ENCODE results near the gene GTF2IRD1. TPM values are rescaled to one million over a fixed set of nuclear protein-coding genes. Genes with fewer than 3 reads are reported as not detected.

The GTF2IRD1 gene
- total and polyA plus RNA-seq, 3 donors from 2014 or later, result 15.1 to 24.7 (median 22.4) TPM

GRCh38 chr7:74473116-74473515 lies 19.4 kb downstream of the GTF2IRD1 start:
- intact Hi-C loops (cut with DNase I; ENCODE audit: low total_unique reads), result no loop called here

GRCh38 chr7:74474271-74474865 lies 20.7 kb downstream of the GTF2IRD1 start:
- no peak overlapping the region for H3K27ac ChIP-seq
- no peak overlapping the region for H3K4me3 ChIP-seq
- intact Hi-C loops (cut with DNase I; ENCODE audit: low total_unique reads), result no loop called here
- H3K36me3 ChIP-seq (ENCODE audit: low read depth, missing control alignments), result no peaks in the 10 kb centered on the region
- H3K27me3 ChIP-seq, result no peaks in the 10 kb centered on the region
- TF ChIP-seq CTCF (IDR thresholded peaks at IDR 0.05) (no peak), POLR2A (IDR thresholded peaks at IDR 0.05) (no peak)
- H3K9me3 ChIP-seq, result no peaks in the 10 kb centered on the region
- 93 to 98% methylated on average over 4 of the region's 4 CpGs for WGBS, 2 donors
- DNase-seq, result no peak
- H3K4me1 ChIP-seq, result peaks cover 30% of the 10 kb centered on the region

More at GRCh38 chr7:74473116-74473515, 19.4 kb downstream of the GTF2IRD1 start:
- 69 to 92% methylated on average over 4 to 5 of the region's 5 CpGs for WGBS, 2 donors
- no peak for DNase-seq
- no peaks in the 10 kb centered on the region for H3K36me3 ChIP-seq (ENCODE audit: low read depth, missing control alignments)
- H3K9me3 ChIP-seq, result no peaks in the 10 kb centered on the region
- no peak overlapping the region for H3K27ac ChIP-seq
- TF ChIP-seq CTCF (IDR thresholded peaks at IDR 0.05), result no peak
- no peak for TF ChIP-seq POLR2A (IDR thresholded peaks at IDR 0.05)
- peaks cover 18% of the 10 kb centered on the region for H3K4me1 ChIP-seq
- no peaks in the 10 kb centered on the region for H3K27me3 ChIP-seq
- no peak overlapping the region for H3K4me3 ChIP-seq

- Histone ChIP-seq H3K4me3 (no peak overlapping the region), H3K4me1 (peaks cover 40% of the 10 kb centered on the region), H3K36me3 (ENCODE audit: low read depth, missing control alignments) (no peaks in the 10 kb centered on the region), H3K9me3 (no peaks in the 10 kb centered on the region), H3K27ac (no peak overlapping the region), H3K27me3 (no peaks in the 10 kb centered on the region)
- WGBS, 2 donors, result 89% methylated on average over 5 to 15 of the region's 15 CpGs
- DNase-seq, result no peak
- no peak for TF ChIP-seq CTCF (IDR thresholded peaks at IDR 0.05)
- no peak for TF ChIP-seq POLR2A (IDR thresholded peaks at IDR 0.05)
- intact Hi-C loops (cut with DNase I; ENCODE audit: low total_unique reads), result no loop called here
Measured at GRCh38 chr7:74475243-74475986, 21.7 kb downstream of the GTF2IRD1 start.

GRCh38 chr7:74475987-74476350 lies 22.3 kb downstream of the GTF2IRD1 start:
- DNase-seq, result no peak
- intact Hi-C loops (cut with DNase I; ENCODE audit: low total_unique reads), result no loop called here
- TF ChIP-seq POLR2A (IDR thresholded peaks at IDR 0.05) (no peak), CTCF (IDR thresholded peaks at IDR 0.05) (no peak)
- peaks cover 41% of the 10 kb centered on the region for H3K4me1 ChIP-seq
- no peak overlapping the region for H3K4me3 ChIP-seq
- 94 to 96% methylated on average over 8 of the region's 8 CpGs for WGBS, 2 donors
- no peaks in the 10 kb centered on the region for H3K27me3 ChIP-seq
- no peaks in the 10 kb centered on the region for H3K9me3 ChIP-seq
- no peaks in the 10 kb centered on the region for H3K36me3 ChIP-seq (ENCODE audit: low read depth, missing control alignments)
- H3K27ac ChIP-seq, result no peak overlapping the region

Data from testis (tissue), 3 donors.